HG02973 (cell line): Measurements from ENCODE around the gene CCDC185.

ENCODE experiments used
- ATAC-seq: cut with Tn5 transposase; IDR thresholded peaks from one replicate; pipeline ENCODE4 v1.9.1; 2021; ENCODE audit warnings: moderate library complexity; ENCODE audit not compliant: unreplicated experiment

Gene CCDC185

DNA sequence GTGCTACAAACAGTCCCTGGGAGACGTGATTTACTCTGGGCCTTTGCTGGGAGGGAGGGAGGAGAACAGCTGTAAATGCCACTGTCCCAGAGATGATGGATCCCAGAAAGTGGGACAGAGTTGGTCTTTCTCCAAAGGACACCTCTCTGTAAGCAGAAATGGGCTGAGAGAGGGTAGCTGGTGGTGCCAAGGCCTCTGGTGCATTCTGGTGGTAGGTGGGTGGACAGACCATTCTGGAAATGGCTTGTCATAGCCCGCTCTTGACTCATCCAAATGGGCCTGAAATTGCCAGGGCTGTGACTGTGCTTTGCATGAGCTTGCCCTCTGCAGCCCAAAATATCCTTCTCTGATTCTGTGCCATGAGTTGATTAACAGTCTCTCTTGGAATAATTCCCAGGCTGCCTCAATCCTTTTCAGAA is 36.1 kb downstream of the CCDC185 start:
- no peak for ATAC-seq

DNA sequence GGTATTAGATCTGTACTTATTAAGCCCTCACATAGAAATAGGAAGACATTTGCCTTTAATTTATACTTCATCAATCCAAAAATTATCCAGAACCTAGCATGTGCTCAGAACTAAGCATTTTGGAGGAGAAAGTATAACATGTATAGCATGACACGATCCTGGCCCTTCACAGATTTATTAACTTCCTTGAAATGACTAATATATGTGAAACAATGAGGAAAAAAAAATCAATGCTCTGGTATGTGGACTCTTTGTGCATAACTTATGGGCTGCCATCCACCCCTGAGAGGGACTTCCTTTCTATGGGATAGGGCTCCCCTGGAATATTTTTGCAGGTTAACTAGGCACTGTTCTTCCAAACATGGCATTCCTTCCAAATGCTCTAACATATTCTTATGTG is 36.6 kb downstream of the CCDC185 start:
- ATAC-seq, result no peak

DNA sequence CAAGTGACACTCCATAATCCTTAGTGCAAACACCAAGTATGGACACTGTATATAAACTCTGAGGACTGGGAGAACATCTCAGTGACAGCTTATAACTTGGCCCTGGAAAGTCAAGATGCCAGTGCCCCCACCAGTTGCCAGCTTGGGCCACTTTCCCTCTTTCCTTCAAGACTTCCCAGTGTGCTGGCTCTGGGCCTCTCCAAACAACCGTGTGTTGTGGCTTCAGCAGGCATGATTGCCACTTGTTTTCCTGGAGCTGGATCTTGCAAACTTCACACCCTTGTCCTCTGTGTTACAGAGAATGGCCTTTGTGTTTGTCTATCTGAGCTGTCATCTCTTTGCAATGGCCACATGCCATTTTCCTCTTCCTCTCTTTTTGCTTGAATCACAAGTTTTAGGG is 37.0 kb downstream of the CCDC185 start:
- no peak for ATAC-seq

DNA sequence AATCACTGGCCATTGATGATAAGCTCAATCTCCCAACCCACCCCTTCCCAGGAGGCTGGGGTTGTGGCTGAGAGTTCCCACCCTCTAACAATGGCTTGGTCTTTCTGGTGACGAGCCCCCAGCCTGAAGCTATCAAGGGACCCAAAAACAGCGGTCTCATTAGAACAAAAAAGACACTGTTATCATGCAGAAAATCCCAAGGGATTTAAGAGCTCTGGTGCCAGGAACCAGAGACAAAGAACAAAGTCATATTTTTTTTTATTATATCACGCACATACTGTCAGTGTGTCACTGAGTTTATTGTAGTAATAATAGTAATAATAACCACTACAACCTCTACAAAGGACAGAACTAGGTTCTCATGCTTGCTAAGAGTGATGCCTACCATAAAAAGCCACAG is 43.9 kb downstream of the CCDC185 start:
- no peak for ATAC-seq

DNA sequence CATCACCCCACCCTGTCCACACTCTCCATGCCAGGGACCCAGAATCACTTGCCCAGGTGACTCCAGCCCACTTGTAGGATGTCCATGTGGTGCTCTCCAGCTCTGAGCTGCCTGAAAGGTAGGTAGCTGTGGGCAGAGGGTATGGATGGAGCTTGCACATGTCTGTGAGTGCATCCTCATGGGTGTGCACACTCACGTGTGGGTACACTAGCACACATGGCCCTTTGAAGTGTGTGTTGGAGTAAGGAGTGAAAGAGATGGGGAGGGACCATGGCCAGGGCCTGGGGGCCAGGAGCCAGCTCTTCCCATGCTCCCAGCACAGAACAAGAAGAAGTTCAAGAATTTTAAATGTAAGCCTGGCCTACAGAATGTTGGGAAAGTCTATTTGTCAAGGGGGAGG is 50.2 kb downstream of the CCDC185 start:
- no peak for ATAC-seq

DNA sequence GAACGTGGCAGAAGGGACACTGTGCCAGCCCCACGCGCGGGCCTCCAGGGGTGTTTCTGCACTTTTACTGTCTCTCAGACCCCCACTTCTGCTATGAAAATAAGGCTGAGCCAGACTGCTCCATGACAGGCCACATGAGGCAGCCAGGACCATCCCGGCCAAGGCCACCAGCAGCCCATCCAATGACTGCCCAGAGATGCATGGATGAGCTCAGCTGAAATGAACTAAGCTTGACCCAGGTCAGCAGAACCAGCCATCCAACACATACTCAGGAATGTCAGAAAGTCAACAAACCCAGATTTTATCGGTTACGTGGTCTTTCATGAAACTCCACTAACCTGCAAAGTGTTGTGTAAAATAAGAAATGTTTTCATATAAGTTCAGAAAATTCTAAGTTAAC is 51.2 kb downstream of the CCDC185 start:
- ATAC-seq, result no peak
